ENCODE measurements around the gene DPH1.

DNA sequence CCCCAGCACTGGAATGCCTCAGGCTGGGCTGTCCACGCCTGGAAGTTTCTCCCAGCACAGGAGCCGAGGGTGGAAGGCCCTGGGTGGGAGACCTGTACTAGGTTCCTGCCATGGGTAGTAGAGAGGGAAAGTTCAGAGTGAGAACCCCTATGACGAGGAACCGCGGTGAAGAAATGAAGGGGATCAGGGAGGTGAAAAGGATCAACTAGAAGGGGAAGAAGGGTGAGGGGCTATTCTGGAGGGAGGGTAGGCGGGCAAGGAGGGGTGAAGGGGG lies 30.4 kb downstream of the DPH1 start:
- TF ChIP-seq POLR2AphosphoS5 (IDR thresholded peaks at IDR 0.05): no peak
- TF ChIP-seq, protein P1, sequence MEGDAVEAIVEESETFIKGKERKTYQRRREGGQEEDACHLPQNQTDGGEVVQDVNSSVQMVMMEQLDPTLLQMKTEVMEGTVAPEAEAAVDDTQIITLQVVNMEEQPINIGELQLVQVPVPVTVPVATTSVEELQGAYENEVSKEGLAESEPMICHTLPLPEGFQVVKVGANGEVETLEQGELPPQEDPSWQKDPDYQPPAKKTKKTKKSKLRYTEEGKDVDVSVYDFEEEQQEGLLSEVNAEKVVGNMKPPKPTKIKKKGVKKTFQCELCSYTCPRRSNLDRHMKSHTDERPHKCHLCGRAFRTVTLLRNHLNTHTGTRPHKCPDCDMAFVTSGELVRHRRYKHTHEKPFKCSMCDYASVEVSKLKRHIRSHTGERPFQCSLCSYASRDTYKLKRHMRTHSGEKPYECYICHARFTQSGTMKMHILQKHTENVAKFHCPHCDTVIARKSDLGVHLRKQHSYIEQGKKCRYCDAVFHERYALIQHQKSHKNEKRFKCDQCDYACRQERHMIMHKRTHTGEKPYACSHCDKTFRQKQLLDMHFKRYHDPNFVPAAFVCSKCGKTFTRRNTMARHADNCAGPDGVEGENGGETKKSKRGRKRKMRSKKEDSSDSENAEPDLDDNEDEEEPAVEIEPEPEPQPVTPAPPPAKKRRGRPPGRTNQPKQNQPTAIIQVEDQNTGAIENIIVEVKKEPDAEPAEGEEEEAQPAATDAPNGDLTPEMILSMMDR (IDR thresholded peaks at IDR 0.05): no peak
- no peak for TF ChIP-seq POLR2A (IDR thresholded peaks at IDR 0.05)

Data from gastroesophageal sphincter (tissue), 3 donors.